ENCODE data around the gene NPAS3. TPM values are rescaled to one million over a fixed set of nuclear protein-coding genes. Genes with fewer than 3 reads are reported as not detected.

The NPAS3 gene
- total and polyA plus RNA-seq, 2 donors = 1.0 to 1.2 TPM

DNA sequence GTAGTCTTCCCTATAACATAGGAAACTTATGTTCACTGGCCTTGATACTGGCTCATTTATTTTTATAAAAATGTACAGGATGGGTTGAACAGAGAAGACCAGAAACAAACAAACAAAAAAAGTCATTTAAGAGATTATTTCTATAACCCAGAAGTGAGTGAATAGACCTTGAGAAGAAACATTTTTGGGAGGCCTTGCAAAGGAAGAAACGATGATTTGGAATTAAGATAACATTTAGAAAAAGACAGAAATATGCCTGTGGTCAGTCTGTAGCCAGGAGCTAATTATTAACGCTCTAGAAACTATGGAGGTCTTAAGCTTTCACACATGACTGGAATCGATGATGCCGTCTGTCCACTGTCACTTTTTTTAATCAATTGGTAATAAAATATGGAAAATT is 748.2 kb downstream of the NPAS3 start:
- 94% methylated on average over 4 of the region's 4 CpGs for WGBS
- no peak for DNase-seq (ENCODE audit: low read depth in 6 of 9, low spot score in 9 of 9)

DNA sequence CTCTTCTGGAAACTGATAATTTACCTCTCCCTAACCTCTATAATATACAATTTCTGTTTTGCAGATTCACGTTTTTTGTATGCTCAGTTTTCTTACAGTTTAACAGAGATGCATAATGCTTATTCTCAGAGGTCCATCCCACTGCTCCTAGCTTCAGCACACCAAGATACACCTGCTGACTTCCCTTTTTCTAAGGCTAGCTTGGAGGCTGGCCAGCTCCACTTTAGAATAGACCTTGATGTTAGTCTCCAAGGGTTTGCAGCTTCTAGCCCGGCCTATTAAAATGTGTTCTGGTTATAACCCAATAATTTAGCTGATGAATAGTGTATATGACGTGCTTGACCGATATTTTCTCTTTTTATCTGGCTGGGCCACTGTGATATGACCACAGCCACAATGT is 751.0 kb downstream of the NPAS3 start:
- Histone ChIP-seq H3K27me3 (ENCODE audit: control insufficient read depth in 2 of 2, insufficient read depth in 1 of 2, low read length in 1 of 2) (no peaks in the 10 kb centered on the region), H3K36me3 (ENCODE audit: control insufficient read depth in 2 of 2, insufficient read depth in 2 of 2, low read length in 1 of 2) (no peaks in the 10 kb centered on the region), H3K9me3 (ENCODE audit: control insufficient read depth in 2 of 2, insufficient read depth in 1 of 2, low read length in 1 of 2) (no peaks in the 10 kb centered on the region), H3K4me3 (ENCODE audit: low read length in 2 of 2) (no peak overlapping the region), H3K4me1 (ENCODE audit: control insufficient read depth in 2 of 2, insufficient read depth in 2 of 2, low read length in 2 of 2) (no peaks in the 10 kb centered on the region), H3K27ac (ENCODE audit: low read depth in 1 of 2, low read length in 1 of 2) (no peak overlapping the region)
- no peak for DNase-seq (ENCODE audit: low read depth in 6 of 9, low spot score in 9 of 9)
- 89% methylated on average over 4 of the region's 4 CpGs for WGBS

More for the DNA sequence above, 748.2 kb downstream of the NPAS3 start:
- no peaks in the 10 kb centered on the region for H3K9me3 ChIP-seq (ENCODE audit: control insufficient read depth in 2 of 2, insufficient read depth in 1 of 2, low read length in 1 of 2)
- H3K4me3 ChIP-seq (ENCODE audit: low read length in 2 of 2) = no peak overlapping the region
- H3K4me1 ChIP-seq (ENCODE audit: control insufficient read depth in 2 of 2, insufficient read depth in 2 of 2, low read length in 2 of 2) = no peaks in the 10 kb centered on the region
- no peaks in the 10 kb centered on the region for H3K27me3 ChIP-seq (ENCODE audit: control insufficient read depth in 2 of 2, insufficient read depth in 1 of 2, low read length in 1 of 2)
- H3K36me3 ChIP-seq (ENCODE audit: control insufficient read depth in 2 of 2, insufficient read depth in 2 of 2, low read length in 1 of 2) = no peaks in the 10 kb centered on the region
- no peak overlapping the region for H3K27ac ChIP-seq (ENCODE audit: low read depth in 1 of 2, low read length in 1 of 2)

DNA sequence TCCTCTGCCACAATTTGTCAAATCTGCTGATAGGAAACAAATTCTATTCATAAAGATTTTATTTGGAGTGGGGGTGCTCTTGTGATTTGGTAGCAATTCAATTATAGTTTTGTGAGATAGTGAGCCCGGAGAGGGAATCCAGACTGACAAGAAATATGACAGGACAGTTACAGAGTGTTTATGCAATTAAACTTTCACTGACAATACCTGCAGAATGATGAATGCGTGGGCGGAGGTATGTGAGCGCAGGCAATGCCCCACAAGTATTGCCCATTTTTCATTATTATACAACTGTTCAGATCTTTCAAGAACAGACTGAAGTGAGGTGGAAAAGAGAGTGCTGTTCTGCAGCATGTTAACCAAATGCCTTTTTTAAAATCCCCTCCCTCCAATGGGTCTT is 753.2 kb downstream of the NPAS3 start:
- no peaks in the 10 kb centered on the region for H3K9me3 ChIP-seq (ENCODE audit: control insufficient read depth in 2 of 2, insufficient read depth in 1 of 2, low read length in 1 of 2)
- no peaks in the 10 kb centered on the region for H3K36me3 ChIP-seq (ENCODE audit: control insufficient read depth in 2 of 2, insufficient read depth in 2 of 2, low read length in 1 of 2)
- H3K27ac ChIP-seq (ENCODE audit: low read depth in 1 of 2, low read length in 1 of 2) = no peak overlapping the region
- no peak for DNase-seq (ENCODE audit: low read depth in 6 of 9, low spot score in 9 of 9)
- no peaks in the 10 kb centered on the region for H3K27me3 ChIP-seq (ENCODE audit: control insufficient read depth in 2 of 2, insufficient read depth in 1 of 2, low read length in 1 of 2)
- H3K4me3 ChIP-seq (ENCODE audit: low read length in 2 of 2) = no peak overlapping the region
- no peaks in the 10 kb centered on the region for H3K4me1 ChIP-seq (ENCODE audit: control insufficient read depth in 2 of 2, insufficient read depth in 2 of 2, low read length in 2 of 2)
- 98% methylated on average over 4 of the region's 4 CpGs for WGBS

DNA sequence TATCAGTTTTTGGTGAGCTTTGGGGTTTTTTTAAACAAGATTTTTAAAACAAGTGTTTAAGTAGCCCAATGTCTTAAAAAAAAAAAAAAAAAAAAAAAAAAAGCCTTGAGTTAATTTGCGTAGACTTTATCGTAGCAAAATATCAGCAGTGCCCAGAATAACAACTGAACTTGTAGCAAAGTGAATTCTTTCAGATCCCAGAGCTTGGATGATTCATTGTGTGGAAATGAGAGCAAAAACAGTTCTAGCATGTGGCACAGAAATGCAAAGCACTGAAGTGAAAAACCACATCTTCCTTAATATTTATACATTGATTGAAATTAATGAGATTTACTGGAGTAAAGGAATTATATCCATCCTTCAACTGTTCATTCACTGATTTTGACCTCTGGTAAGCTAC is 754.1 kb downstream of the NPAS3 start:
- 95% methylated on average over 2 of the region's 2 CpGs for WGBS
- H3K9me3 ChIP-seq (ENCODE audit: control insufficient read depth in 2 of 2, insufficient read depth in 1 of 2, low read length in 1 of 2) = no peaks in the 10 kb centered on the region
- H3K27ac ChIP-seq (ENCODE audit: low read depth in 1 of 2, low read length in 1 of 2) = no peak overlapping the region
- H3K4me1 ChIP-seq (ENCODE audit: control insufficient read depth in 2 of 2, insufficient read depth in 2 of 2, low read length in 2 of 2) = no peaks in the 10 kb centered on the region
- no peaks in the 10 kb centered on the region for H3K27me3 ChIP-seq (ENCODE audit: control insufficient read depth in 2 of 2, insufficient read depth in 1 of 2, low read length in 1 of 2)
- no peak for DNase-seq (ENCODE audit: low read depth in 6 of 9, low spot score in 9 of 9)
- H3K4me3 ChIP-seq (ENCODE audit: low read length in 2 of 2) = no peak overlapping the region
- no peaks in the 10 kb centered on the region for H3K36me3 ChIP-seq (ENCODE audit: control insufficient read depth in 2 of 2, insufficient read depth in 2 of 2, low read length in 1 of 2)

DNA sequence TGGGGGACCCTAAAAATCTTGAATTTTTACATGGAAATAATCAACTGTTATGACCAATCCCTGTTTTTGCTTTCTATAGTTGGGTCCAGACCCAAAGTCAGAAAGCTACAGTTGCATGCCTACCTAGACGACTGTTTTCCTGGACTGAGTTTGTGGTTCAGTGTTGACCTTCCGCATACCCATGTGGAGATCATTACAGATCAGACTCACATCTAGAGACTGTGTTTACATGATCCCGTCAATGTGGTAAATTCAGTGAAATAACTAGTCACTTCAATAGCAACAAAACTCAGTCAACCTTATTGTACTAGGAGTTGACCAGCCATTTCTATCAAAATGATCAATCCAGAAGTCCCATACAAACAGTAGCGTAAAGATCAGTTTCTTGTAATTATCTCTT is 754.6 kb downstream of the NPAS3 start:
- no peak for DNase-seq (ENCODE audit: low read depth in 6 of 9, low spot score in 9 of 9)
- no peak overlapping the region for H3K4me3 ChIP-seq (ENCODE audit: low read length in 2 of 2)
- no peaks in the 10 kb centered on the region for H3K27me3 ChIP-seq (ENCODE audit: control insufficient read depth in 2 of 2, insufficient read depth in 1 of 2, low read length in 1 of 2)
- H3K36me3 ChIP-seq (ENCODE audit: control insufficient read depth in 2 of 2, insufficient read depth in 2 of 2, low read length in 1 of 2) = no peaks in the 10 kb centered on the region
- H3K9me3 ChIP-seq (ENCODE audit: control insufficient read depth in 2 of 2, insufficient read depth in 1 of 2, low read length in 1 of 2) = no peaks in the 10 kb centered on the region
- WGBS = 96% methylated on average over 4 of the region's 4 CpGs
- no peaks in the 10 kb centered on the region for H3K4me1 ChIP-seq (ENCODE audit: control insufficient read depth in 2 of 2, insufficient read depth in 2 of 2, low read length in 2 of 2)
- no peak overlapping the region for H3K27ac ChIP-seq (ENCODE audit: low read depth in 1 of 2, low read length in 1 of 2)

DNA sequence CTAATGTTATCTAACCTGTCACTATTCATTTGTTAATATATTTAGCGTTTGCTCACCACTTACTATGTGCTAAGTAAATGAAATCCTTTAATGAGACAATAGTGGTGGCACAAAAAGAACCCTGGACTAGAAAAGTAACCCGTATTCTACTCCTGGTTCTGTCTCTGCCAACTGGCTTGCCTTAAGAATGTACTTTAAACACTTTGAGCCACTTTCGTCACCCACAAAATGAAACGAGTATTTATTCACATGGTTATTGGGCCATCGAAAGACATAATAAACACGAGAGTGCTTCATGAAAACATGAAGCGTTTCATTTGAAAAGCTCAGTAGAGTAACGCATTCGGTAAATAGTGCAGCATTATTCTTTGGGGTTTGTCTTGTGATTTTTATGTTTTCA is 757.5 kb downstream of the NPAS3 start:
- no peak for DNase-seq (ENCODE audit: low read depth in 6 of 9, low spot score in 9 of 9)
- Histone ChIP-seq H3K27ac (ENCODE audit: low read depth in 1 of 2, low read length in 1 of 2) (no peak overlapping the region), H3K4me3 (ENCODE audit: low read length in 2 of 2) (no peak overlapping the region), H3K36me3 (ENCODE audit: control insufficient read depth in 2 of 2, insufficient read depth in 2 of 2, low read length in 1 of 2) (no peaks in the 10 kb centered on the region), H3K9me3 (ENCODE audit: control insufficient read depth in 2 of 2, insufficient read depth in 1 of 2, low read length in 1 of 2) (no peaks in the 10 kb centered on the region), H3K4me1 (ENCODE audit: control insufficient read depth in 2 of 2, insufficient read depth in 2 of 2, low read length in 2 of 2) (no peaks in the 10 kb centered on the region), H3K27me3 (ENCODE audit: control insufficient read depth in 2 of 2, insufficient read depth in 1 of 2, low read length in 1 of 2) (no peaks in the 10 kb centered on the region)
- WGBS = 95% methylated on average over 9 of the region's 9 CpGs

DNA sequence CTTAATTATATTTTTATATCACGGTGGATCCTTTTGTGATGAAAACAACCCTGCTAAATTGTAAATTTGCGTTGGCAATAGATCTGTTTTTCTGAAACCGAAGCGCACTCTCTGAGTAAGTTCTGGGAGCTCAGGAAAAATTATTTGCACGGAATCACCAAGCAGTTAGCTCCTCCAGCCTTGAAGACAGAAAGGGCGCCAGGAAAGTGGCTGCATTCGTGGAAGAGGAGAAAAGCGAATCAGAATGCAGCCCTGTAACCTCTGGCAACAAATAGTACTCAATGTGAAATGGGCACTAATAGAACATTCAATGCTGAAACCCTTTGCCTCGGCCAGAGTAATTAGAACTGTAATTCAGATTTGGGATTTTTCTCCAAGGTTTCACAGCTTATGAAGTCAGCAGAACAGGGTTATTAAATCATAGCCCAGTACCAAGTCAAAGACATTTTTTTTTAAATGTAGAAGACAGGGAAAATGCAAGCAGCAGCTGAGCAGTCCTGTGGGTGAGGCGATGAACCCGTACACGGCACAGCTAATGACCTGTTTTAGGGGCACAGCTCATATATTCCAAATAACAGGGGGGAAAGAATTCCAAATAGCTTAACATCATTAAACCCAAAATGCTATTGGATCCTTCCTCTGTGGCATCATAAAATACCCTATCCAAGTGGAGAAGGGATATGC is 760.8 kb downstream of the NPAS3 start:
- H3K27ac ChIP-seq (ENCODE audit: low read depth in 1 of 2, low read length in 1 of 2) = no peak overlapping the region
- no peak for DNase-seq (ENCODE audit: low read depth in 6 of 9, low spot score in 9 of 9)
- WGBS = 98% methylated on average over 12 of the region's 12 CpGs
- no peaks in the 10 kb centered on the region for H3K36me3 ChIP-seq (ENCODE audit: control insufficient read depth in 2 of 2, insufficient read depth in 2 of 2, low read length in 1 of 2)
- H3K4me1 ChIP-seq (ENCODE audit: control insufficient read depth in 2 of 2, insufficient read depth in 2 of 2, low read length in 2 of 2) = no peaks in the 10 kb centered on the region
- no peak overlapping the region for H3K4me3 ChIP-seq (ENCODE audit: low read length in 2 of 2)
- no peaks in the 10 kb centered on the region for H3K27me3 ChIP-seq (ENCODE audit: control insufficient read depth in 2 of 2, insufficient read depth in 1 of 2, low read length in 1 of 2)
- H3K9me3 ChIP-seq (ENCODE audit: control insufficient read depth in 2 of 2, insufficient read depth in 1 of 2, low read length in 1 of 2) = no peaks in the 10 kb centered on the region

DNA sequence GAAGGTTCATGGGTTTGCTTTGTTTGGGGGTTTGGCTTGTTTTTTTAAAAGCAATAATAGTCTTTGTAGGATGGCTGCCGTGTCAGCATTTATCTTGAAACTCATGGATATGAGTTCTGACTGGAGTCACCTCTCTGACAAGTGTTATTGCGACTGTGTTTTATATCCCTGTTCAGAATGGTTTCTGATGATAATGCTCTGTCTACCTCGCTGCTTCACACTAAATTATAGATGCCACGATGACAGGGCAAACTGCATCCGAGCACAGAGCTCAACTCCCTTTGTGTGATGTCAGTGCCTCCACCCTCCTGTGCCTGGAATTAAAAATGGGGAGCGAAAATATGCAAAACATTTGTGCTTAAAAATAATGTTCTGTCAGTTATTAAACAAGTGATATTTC is 761.4 kb downstream of the NPAS3 start:
- Histone ChIP-seq H3K27me3 (ENCODE audit: control insufficient read depth in 2 of 2, insufficient read depth in 1 of 2, low read length in 1 of 2) (no peaks in the 10 kb centered on the region), H3K36me3 (ENCODE audit: control insufficient read depth in 2 of 2, insufficient read depth in 2 of 2, low read length in 1 of 2) (no peaks in the 10 kb centered on the region), H3K4me3 (ENCODE audit: low read length in 2 of 2) (no peak overlapping the region), H3K27ac (ENCODE audit: low read depth in 1 of 2, low read length in 1 of 2) (no peak overlapping the region), H3K9me3 (ENCODE audit: control insufficient read depth in 2 of 2, insufficient read depth in 1 of 2, low read length in 1 of 2) (no peaks in the 10 kb centered on the region), H3K4me1 (ENCODE audit: control insufficient read depth in 2 of 2, insufficient read depth in 2 of 2, low read length in 2 of 2) (no peaks in the 10 kb centered on the region)
- 90% methylated on average over 6 of the region's 6 CpGs for WGBS
- no peak for DNase-seq (ENCODE audit: low read depth in 6 of 9, low spot score in 9 of 9)

DNA sequence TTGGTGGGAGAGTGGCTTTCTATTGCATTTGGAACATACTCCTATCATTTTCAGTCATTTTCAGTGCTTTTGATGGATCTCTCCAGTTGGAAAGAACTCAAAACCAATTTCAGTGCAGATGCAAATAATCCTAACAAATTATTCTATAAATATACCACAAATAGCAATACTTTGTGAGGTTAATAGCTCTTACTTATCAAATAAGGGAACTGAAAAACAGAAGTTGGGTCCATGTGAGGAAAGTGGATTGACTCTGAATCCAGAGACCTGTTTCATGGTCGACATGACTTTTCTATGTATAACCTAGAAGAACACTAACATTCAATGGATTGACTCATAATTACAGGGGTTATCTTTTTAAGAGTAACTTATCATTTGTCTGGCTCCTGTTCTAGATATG is 763.6 kb downstream of the NPAS3 start:
- Histone ChIP-seq H3K9me3 (ENCODE audit: control insufficient read depth in 2 of 2, insufficient read depth in 1 of 2, low read length in 1 of 2) (no peaks in the 10 kb centered on the region), H3K4me1 (ENCODE audit: control insufficient read depth in 2 of 2, insufficient read depth in 2 of 2, low read length in 2 of 2) (no peaks in the 10 kb centered on the region), H3K36me3 (ENCODE audit: control insufficient read depth in 2 of 2, insufficient read depth in 2 of 2, low read length in 1 of 2) (no peaks in the 10 kb centered on the region), H3K27me3 (ENCODE audit: control insufficient read depth in 2 of 2, insufficient read depth in 1 of 2, low read length in 1 of 2) (no peaks in the 10 kb centered on the region), H3K4me3 (ENCODE audit: low read length in 2 of 2) (no peak overlapping the region), H3K27ac (ENCODE audit: low read depth in 1 of 2, low read length in 1 of 2) (no peak overlapping the region)
- no peak for DNase-seq (ENCODE audit: low read depth in 6 of 9, low spot score in 9 of 9)
- WGBS = 79% methylated on average over 1 of the region's 1 CpG

DNA sequence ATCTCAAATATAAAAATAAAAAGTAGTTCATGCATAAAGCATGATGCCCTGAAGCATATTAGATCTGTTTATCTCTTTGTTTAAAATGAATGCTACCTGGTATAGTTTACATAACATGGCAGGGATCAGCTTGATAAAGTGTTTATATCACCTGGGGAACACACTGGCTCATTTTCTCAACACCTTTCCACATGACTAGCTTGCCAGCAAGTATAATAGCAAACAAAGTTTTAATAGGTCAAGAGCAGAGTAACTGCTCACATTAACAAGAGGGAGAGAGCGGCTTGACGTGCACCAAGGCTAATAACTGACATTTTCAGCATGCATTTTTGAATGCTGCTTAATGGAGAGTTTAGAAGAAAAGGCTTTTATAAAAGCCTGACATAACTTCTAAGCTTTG is 765.8 kb downstream of the NPAS3 start:
- Histone ChIP-seq H3K4me3 (ENCODE audit: low read length in 2 of 2) (no peak overlapping the region), H3K27ac (ENCODE audit: low read depth in 1 of 2, low read length in 1 of 2) (no peak overlapping the region)
- DNase-seq (ENCODE audit: low read depth in 6 of 9, low spot score in 9 of 9) = no peak

More for the DNA sequence above, 765.8 kb downstream of the NPAS3 start:
- Histone ChIP-seq H3K36me3 (ENCODE audit: control insufficient read depth in 2 of 2, insufficient read depth in 2 of 2, low read length in 1 of 2) (no peaks in the 10 kb centered on the region), H3K4me1 (ENCODE audit: control insufficient read depth in 2 of 2, insufficient read depth in 2 of 2, low read length in 2 of 2) (no peaks in the 10 kb centered on the region), H3K27me3 (ENCODE audit: control insufficient read depth in 2 of 2, insufficient read depth in 1 of 2, low read length in 1 of 2) (no peaks in the 10 kb centered on the region), H3K9me3 (ENCODE audit: control insufficient read depth in 2 of 2, insufficient read depth in 1 of 2, low read length in 1 of 2) (no peaks in the 10 kb centered on the region)
- WGBS = 95% methylated on average over 2 of the region's 2 CpGs

Measured in thymus (tissue), 11 donors.